Measurements from ENCODE around the gene PRKCB.

GRCh38 chr16:24007391-24007790, 171.6 kb downstream of the PRKCB start:
- TF ChIP-seq POLR2A (IDR thresholded peaks at IDR 0.05; ENCODE audit: control extremely low read depth in 1 of 2, low read depth in 2 of 2, low read length in 2 of 2) = no peak
- no peak for TF ChIP-seq TAF1 (IDR thresholded peaks at IDR 0.05; ENCODE audit: low read depth, low read length)
- TF ChIP-seq CEBPB (IDR thresholded peaks at IDR 0.05; ENCODE audit: low read depth, low read length) = no peak
- TF ChIP-seq TBP (IDR thresholded peaks at IDR 0.05; ENCODE audit: low read depth, low read length) = no peak
- no peak for TF ChIP-seq POU5F1 (IDR thresholded peaks at IDR 0.05; ENCODE audit: low read depth, low read length)
